HG02943 (cell line): ENCODE results near the gene ABI3.

Experiments
- ATAC-seq: cut with Tn5 transposase; IDR thresholded peaks from one replicate; pipeline ENCODE4 v1.9.1; 2021; ENCODE audit warnings: mild to moderate bottlenecking, low read depth, moderate library complexity; ENCODE audit not compliant: unreplicated experiment

ABI3 gene

GRCh38 chr17:49224198-49224996 lies 13.9 kb downstream of the ABI3 start:
- ATAC-seq: no peak

DNA sequence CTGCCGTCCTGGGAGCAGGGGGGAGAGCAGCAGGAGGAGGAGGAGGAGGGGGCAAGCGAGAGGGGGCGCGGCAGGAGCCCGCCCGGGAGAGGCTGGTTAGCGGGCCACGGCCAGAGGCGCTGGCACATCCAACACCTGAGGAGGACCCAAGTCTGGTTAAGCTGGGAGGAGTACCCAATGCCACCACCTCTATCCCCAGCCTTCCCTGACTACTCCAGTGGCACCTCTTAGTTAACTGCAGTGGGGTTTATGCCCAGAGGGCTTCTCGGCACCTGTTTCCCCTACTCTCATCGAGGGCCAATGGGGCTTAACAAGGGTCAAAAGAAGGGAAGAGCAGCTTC lies 14.5 kb downstream of the ABI3 start:
- ATAC-seq: no peak

DNA sequence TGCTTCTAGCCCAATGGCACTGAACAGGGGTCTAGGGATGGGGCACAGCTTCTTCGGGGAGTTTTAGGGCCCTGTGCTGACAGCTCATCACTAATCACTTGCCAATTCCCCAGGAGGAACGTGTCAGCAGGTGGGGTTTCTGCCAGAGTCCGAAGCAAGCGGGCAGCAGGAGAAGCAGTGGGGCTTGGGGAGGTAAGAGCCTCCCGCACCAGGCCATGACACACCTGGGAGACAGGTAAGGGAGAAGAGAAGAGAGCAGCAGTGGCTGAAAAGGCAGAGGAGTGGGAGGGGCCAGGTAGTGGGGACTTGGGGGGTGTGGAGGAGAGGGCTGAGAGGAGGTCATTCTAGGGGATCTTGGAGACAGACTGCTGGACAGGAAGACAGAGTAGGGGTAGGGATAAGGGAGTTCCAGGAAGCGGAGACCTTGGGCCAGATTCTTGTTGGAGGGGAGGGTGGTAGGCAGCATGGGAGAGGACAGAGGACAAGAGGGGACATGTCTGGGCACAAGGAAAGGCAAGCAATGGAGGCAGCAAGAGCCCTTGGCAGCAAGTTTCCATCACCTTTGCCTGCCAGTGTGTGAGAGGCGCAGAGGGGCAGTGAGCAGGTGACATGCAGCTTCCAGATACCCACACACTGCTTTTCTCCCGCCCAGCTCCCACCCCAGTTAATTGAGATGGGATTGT lies 15.2 kb downstream of the ABI3 start:
- ATAC-seq: no peak

GRCh38 chr17:49226771-49227435 lies 16.4 kb downstream of the ABI3 start:
- no peak for ATAC-seq

- no peak for ATAC-seq
These were observed 17.1 kb downstream of the ABI3 start for GRCh38 chr17:49227436-49228261.

DNA sequence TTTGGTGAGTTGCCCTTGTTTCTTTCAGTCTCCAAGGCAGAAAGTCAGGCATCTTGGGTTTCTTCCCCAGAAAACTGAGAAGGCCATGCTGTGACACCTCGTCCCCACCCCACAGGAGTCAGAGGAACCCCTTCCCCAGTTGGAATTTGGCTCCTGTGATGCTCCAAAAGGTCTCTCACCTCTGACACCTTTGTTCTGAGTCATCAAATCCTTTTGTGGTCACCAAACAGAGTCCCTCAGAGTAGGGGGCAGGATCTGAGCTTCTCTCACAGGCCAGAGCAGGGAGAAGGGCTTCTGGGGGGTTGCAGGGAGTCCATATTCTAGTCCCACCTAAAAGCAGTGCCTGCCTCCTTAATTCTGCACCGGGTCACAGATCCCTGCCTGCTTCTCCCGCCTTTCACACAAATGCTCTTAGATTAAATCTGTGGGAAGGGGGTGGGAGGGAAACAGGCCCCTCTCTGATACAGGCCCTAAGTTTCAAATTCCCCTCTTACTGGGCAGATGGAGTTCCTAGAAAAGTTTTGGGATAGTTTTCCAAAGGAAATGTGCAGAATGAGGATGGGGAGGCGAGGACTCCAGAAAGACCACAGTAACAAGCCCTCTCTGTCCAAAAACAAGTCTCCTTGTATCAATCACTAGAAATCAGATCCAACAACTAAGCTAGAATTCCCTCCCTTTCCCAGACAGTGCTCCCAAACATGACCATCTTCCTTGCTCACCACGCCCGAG lies 18.7 kb downstream of the ABI3 start:
- no peak for ATAC-seq

DNA sequence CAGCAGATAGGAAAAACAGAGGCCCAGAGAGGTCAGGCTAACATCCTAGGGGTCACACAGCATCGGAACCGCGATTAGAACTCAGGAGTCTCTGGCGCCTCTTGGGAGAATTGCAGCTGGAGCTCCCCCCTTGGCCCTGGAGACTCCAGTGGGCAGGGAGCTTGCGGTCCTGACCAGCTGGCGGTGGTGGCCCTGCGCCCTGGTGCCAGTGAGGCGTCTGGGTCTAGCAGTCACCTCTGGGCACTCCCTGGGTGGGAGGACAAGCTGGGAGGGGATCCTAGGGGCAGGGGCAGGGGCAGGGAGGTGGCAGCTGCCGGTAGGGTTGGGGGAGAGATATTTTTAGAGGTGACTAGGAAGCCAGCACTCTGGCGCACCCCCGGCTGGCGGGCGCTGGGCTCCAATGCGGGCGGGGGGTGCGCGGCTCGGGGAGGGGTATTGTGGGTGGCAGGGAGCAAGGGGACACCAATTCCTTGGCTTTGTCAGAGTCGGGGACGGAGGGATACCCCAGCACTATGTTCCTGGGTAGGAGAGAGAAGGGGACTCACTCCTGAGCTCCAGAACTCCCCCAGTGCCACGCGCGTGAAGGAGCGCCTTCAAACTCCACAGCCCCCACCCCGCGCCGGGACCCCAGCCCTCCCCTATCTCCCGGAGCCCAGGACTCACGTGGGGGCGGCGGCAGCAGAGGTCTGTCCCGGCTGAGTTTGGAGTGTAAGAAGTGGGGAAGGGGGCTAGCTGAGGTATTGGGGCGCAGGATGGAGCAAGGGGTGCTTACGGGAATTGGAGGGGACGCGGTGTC lies 19.5 kb downstream of the ABI3 start:
- peak; percentile 31 for ATAC-seq

- ATAC-seq: peak; percentile 59
These were observed 20.4 kb downstream of the ABI3 start, which contains the start of gene PHOSPHO1 for GRCh38 chr17:49230636-49231562. TSS of gene PHOSPHO1 (minus strand) at chr17:49230787. CDS start at chr17:49226691, 4,096 bp downstream.

DNA sequence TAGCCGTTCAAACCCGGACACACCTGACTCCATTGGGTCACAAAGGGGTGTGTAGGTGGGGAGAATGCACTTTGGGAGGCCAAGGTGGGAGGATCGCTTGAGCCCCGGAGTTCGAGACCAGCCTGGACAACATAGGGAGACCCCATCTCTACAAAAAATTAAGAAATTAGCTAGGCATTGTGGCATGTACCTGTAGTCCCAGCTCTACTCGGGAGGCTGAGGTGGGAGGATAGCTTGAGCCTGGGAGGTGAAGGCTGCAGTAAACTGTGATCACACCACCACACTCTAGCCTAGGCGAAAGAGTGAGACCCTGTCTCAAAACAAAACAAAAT lies 21.0 kb downstream of the ABI3 start:
- no peak for ATAC-seq

DNA sequence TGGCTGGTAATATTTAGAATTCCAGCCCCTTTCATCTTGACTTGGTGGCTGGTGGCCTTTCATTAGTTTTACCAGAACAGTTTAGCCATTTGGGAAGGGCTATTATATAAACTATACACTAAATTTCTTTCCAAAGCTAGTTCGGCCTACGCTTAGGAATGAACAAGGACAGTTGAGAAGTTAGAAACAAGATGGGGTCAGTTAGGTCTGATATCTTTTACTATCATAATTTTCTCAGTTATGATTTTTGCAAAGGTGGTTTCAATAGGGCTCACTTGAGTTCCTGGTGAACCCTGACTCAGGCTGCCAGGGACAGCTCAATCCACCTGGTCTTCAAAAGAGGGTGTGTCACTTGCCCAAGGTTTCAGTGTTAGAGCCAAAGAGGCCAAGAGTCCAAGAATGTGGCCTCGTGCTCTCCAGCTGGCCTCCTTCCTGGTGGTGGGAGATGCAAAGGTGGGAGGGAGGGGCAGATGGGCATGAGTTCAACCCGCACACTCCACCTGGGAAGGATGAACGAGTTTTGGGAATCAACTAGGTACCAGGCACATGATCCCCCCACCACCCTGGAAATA lies 24.1 kb downstream of the ABI3 start:
- ATAC-seq: no peak

DNA sequence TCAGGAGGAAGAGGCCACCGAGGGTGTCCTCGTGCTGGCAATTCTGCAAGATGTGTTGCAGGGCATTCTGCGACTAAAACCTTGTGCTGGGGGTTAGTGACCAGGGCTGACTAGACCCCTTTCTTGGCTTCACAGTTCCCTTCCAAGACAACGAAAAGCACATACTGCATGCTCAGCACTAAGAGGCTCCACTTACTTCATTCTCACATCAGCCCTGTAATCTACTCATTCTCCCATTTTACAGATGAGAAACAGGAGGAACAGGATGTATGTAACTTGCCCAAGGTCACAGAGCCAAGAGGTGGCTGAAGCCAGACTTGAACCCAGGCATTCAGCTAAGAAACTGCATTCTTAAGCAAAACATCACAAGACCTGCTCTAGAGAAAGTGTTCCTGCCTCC lies 25.4 kb downstream of the ABI3 start:
- ATAC-seq: no peak

- ATAC-seq: no peak
These were observed 29.5 kb downstream of the ABI3 start for GRCh38 chr17:49239963-49240362.

GRCh38 chr17:49240619-49241018 lies 30.1 kb downstream of the ABI3 start:
- ATAC-seq: no peak

- ATAC-seq: no peak
These were observed 30.5 kb downstream of the ABI3 start for GRCh38 chr17:49241040-49241439.

GRCh38 chr17:49241692-49242397 lies 31.3 kb downstream of the ABI3 start:
- no peak for ATAC-seq

DNA sequence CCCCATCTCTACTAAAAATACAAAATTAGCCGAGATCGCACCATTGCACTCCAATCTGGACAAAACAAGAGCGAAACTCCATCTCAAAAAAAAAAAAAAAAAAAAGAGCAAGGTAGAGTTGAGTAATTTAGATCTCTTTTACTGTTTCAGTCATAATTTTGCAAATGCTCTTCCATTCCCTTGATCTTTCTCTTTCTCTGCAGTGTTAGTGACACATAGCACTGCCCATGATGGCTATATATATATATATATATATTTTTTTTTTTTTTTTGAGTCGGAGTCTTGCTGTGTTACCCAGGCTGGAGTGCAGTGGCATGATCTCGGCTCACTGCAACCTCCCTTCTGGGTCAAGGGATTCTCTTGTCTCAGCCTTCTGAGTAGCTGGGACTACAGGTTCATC lies 32.3 kb downstream of the ABI3 start:
- no peak for ATAC-seq

DNA sequence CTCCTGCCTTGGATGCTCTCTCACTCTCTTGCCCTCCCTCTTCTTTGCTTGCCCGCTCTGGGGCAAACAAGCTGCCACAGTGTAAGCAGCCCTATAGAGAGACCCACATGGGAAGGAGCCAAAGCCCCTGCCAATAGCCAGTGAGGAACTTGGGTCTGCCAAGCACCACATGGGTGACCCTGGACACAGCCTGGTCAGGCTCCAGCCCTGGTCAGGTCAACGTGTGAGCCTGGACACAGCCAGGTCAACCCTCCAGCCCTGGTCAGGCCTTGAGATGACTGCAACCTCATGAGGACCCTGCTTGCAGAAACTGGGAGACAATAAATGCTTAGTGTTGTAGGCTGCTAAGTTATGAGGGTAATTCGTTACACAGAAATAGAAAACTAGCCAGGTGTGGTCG lies 34.3 kb downstream of the ABI3 start:
- ATAC-seq: no peak
